ENCODE measurements around the gene ZC2HC1B. TPM values are rescaled to one million over a fixed set of nuclear protein-coding genes. Genes with fewer than 3 reads are reported as not detected.

The ZC2HC1B gene
- total and polyA plus RNA-seq, 10 of the 15 experiments (the other 5 are each of a cell fraction or from before 2014, with no cell fraction given): 0.09 to 0.36 (median 0.31) TPM; not detected in 5

DNA sequence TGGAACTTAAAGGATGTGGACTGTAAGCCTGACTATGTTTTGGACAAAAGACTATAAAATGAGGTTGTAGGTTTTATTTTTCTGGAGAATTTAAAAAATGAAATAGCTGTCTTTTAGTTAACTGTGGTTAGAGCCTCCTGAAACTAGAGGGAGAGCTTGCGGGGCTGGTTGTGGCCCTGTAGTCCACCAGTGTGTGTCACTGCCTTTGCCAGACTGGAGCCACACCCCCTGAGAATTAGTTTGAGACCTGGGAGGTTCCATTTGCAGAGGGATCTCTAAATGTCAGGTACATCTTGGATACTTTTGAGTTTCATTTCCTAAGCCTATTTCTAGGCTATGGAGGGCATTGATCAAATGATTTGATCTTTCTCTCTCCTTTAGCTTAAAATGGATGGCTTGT is 20.8 kb downstream of the ZC2HC1B start (continued):
- TF ChIP-seq, protein P1, sequence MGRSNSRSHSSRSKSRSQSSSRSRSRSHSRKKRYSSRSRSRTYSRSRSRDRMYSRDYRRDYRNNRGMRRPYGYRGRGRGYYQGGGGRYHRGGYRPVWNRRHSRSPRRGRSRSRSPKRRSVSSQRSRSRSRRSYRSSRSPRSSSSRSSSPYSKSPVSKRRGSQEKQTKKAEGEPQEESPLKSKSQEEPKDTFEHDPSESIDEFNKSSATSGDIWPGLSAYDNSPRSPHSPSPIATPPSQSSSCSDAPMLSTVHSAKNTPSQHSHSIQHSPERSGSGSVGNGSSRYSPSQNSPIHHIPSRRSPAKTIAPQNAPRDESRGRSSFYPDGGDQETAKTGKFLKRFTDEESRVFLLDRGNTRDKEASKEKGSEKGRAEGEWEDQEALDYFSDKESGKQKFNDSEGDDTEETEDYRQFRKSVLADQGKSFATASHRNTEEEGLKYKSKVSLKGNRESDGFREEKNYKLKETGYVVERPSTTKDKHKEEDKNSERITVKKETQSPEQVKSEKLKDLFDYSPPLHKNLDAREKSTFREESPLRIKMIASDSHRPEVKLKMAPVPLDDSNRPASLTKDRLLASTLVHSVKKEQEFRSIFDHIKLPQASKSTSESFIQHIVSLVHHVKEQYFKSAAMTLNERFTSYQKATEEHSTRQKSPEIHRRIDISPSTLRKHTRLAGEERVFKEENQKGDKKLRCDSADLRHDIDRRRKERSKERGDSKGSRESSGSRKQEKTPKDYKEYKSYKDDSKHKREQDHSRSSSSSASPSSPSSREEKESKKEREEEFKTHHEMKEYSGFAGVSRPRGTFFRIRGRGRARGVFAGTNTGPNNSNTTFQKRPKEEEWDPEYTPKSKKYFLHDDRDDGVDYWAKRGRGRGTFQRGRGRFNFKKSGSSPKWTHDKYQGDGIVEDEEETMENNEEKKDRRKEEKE (IDR thresholded peaks at IDR 0.05): no peak
- TF ChIP-seq ZZZ3 (IDR thresholded peaks at IDR 0.05; ENCODE audit: control insufficient read depth, insufficient read length, low read depth): no peak
- TF ChIP-seq, protein P2, sequence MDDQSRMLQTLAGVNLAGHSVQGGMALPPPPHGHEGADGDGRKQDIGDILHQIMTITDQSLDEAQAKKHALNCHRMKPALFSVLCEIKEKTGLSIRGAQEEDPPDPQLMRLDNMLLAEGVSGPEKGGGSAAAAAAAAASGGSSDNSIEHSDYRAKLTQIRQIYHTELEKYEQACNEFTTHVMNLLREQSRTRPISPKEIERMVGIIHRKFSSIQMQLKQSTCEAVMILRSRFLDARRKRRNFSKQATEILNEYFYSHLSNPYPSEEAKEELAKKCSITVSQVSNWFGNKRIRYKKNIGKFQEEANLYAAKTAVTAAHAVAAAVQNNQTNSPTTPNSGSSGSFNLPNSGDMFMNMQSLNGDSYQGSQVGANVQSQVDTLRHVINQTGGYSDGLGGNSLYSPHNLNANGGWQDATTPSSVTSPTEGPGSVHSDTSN (IDR thresholded peaks at IDR 0.05; ENCODE audit: insufficient replicate concordance, low read depth, low read length): no peak
- TF ChIP-seq, protein P3, sequence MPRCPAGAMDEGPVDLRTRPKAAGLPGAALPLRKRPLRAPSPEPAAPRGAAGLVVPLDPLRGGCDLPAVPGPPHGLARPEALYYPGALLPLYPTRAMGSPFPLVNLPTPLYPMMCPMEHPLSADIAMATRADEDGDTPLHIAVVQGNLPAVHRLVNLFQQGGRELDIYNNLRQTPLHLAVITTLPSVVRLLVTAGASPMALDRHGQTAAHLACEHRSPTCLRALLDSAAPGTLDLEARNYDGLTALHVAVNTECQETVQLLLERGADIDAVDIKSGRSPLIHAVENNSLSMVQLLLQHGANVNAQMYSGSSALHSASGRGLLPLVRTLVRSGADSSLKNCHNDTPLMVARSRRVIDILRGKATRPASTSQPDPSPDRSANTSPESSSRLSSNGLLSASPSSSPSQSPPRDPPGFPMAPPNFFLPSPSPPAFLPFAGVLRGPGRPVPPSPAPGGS (IDR thresholded peaks at IDR 0.05; ENCODE audit: borderline replicate concordance, insufficient read depth, low read depth, low read length, poor library complexity, severe bottlenecking): no peak
- TF ChIP-seq, protein P4, sequence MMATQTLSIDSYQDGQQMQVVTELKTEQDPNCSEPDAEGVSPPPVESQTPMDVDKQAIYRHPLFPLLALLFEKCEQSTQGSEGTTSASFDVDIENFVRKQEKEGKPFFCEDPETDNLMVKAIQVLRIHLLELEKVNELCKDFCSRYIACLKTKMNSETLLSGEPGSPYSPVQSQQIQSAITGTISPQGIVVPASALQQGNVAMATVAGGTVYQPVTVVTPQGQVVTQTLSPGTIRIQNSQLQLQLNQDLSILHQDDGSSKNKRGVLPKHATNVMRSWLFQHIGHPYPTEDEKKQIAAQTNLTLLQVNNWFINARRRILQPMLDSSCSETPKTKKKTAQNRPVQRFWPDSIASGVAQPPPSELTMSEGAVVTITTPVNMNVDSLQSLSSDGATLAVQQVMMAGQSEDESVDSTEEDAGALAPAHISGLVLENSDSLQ (IDR thresholded peaks at IDR 0.05): no peak
